ENCODE results near the gene DBNL. TPM values are rescaled to one million over a fixed set of nuclear protein-coding genes. Genes with fewer than 3 reads are reported as not detected.

DBNL gene
- polyA plus RNA-seq, 3 donors = 228 to 321 (median 304) TPM

GRCh38 chr7:44101966-44102845 lies 57.7 kb downstream of the DBNL start:
- Mint-ChIP-seq H3K27me3 (ENCODE audit: low read depth in 3 of 3) (peaks cover 36 to 47% (median 38%) of the 10 kb centered on the region in 3 donors), H3K9me3 (peaks cover 0 to 8% (median 0%) of the 10 kb centered on the region in 7 donors), H3K4me1 (peaks cover 6% of the 10 kb centered on the region), H3K27ac (peak overlapping the region in 1 of 7 donors; percentile 25), H3K36me3 (no peaks in the 10 kb centered on the region), H3K4me3 (peak overlapping the region in 1 of 2 donors; percentile 70)
- no peak overlapping the region for H2AFZ ChIP-seq (ENCODE audit: insufficient read depth, low read depth, low read length, poor library complexity, severe bottlenecking)
- H3K27ac ChIP-seq (ENCODE audit: low read depth in 1 of 2, low read length in 2 of 2) = no peak overlapping the region
- H3K4me2 ChIP-seq (replicated peaks; ENCODE audit: extremely low read depth, low read length, poor library complexity, severe bottlenecking) = no peak overlapping the region
- H4K20me1 ChIP-seq (ENCODE audit: insufficient read depth, low read length) = no peaks in the 10 kb centered on the region
- intact Hi-C loops (cut with micrococcal nuclease) = no loop called here
- H3K79me2 ChIP-seq (ENCODE audit: insufficient read depth, low read length) = no peaks in the 10 kb centered on the region
- no peak for TF ChIP-seq CTCF (IDR thresholded peaks at IDR 0.05)
- H3K4me1 ChIP-seq (ENCODE audit: control insufficient read depth in 1 of 2, insufficient read depth in 2 of 2, low read length in 2 of 2) = peaks cover 0 to 5% of the 10 kb centered on the region in 2 donors
- H3K4me3 ChIP-seq (replicated peaks in 1 of 3; ENCODE audit: low read depth in 2 of 3, low read length in 3 of 3) = no peak overlapping the region
- DNase-seq = no peak
- no peaks in the 10 kb centered on the region for H3K9me3 ChIP-seq (replicated peaks in 1 of 2; ENCODE audit: control insufficient read depth in 1 of 2, insufficient read depth in 1 of 2, low read length in 2 of 2)
- WGBS (ENCODE audit: insufficient coverage) = 94% methylated on average over 11 of the region's 14 CpGs
- H3K36me3 ChIP-seq (replicated peaks in 1 of 2; ENCODE audit: control insufficient read depth in 1 of 2, insufficient read depth in 2 of 2, low read length in 2 of 2) = no peaks in the 10 kb centered on the region
- H3K9ac ChIP-seq (ENCODE audit: insufficient read depth, low read length, poor library complexity, severe bottlenecking) = no peak overlapping the region
- H3K27me3 ChIP-seq (ENCODE audit: control insufficient read depth in 2 of 2, insufficient read depth in 2 of 2, low read length in 2 of 2) = peaks cover 14 to 34% of the 10 kb centered on the region in 2 donors

- no peak for DNase-seq
- intact Hi-C loops (cut with micrococcal nuclease) = no loop called here
- H3K9me3 ChIP-seq (replicated peaks in 1 of 2; ENCODE audit: control insufficient read depth in 1 of 2, insufficient read depth in 1 of 2, low read length in 2 of 2) = no peaks in the 10 kb centered on the region
- H3K79me2 ChIP-seq (ENCODE audit: insufficient read depth, low read length) = no peaks in the 10 kb centered on the region
- H3K4me2 ChIP-seq (replicated peaks; ENCODE audit: extremely low read depth, low read length, poor library complexity, severe bottlenecking) = no peak overlapping the region
- H3K4me3 ChIP-seq (replicated peaks in 1 of 3; ENCODE audit: low read depth in 2 of 3, low read length in 3 of 3) = no peak overlapping the region
- WGBS (ENCODE audit: insufficient coverage) = 70% methylated on average over 8 of the region's 8 CpGs
- peaks cover 14 to 34% of the 10 kb centered on the region in 2 donors for H3K27me3 ChIP-seq (ENCODE audit: control insufficient read depth in 2 of 2, insufficient read depth in 2 of 2, low read length in 2 of 2)
- peaks cover 38 to 47% (median 40%) of the 10 kb centered on the region in 3 donors for H3K27me3 Mint-ChIP-seq (ENCODE audit: low read depth in 3 of 3)
- H3K9ac ChIP-seq (ENCODE audit: insufficient read depth, low read length, poor library complexity, severe bottlenecking) = no peak overlapping the region
- H3K36me3 Mint-ChIP-seq = no peaks in the 10 kb centered on the region
- peaks cover 3% of the 10 kb centered on the region for H3K4me1 Mint-ChIP-seq
- H2AFZ ChIP-seq (ENCODE audit: insufficient read depth, low read depth, low read length, poor library complexity, severe bottlenecking) = no peak overlapping the region
- no peak overlapping the region for H3K27ac ChIP-seq (ENCODE audit: low read depth in 1 of 2, low read length in 2 of 2)
- H3K36me3 ChIP-seq (replicated peaks in 1 of 2; ENCODE audit: control insufficient read depth in 1 of 2, insufficient read depth in 2 of 2, low read length in 2 of 2) = no peaks in the 10 kb centered on the region
- no peak for TF ChIP-seq CTCF (IDR thresholded peaks at IDR 0.05)
- peaks cover 0 to 5% of the 10 kb centered on the region in 2 donors for H3K4me1 ChIP-seq (ENCODE audit: control insufficient read depth in 1 of 2, insufficient read depth in 2 of 2, low read length in 2 of 2)
- peak overlapping the region in 1 of 7 donors; percentile 30 for H3K27ac Mint-ChIP-seq
- H4K20me1 ChIP-seq (ENCODE audit: insufficient read depth, low read length) = no peaks in the 10 kb centered on the region
- peak overlapping the region in 1 of 2 donors; percentile 70 for H3K4me3 Mint-ChIP-seq
- peaks cover 0 to 8% (median 0%) of the 10 kb centered on the region in 7 donors for H3K9me3 Mint-ChIP-seq
Measured at GRCh38 chr7:44102846-44103565, 58.5 kb downstream of the DBNL start.
